Lower leg skin (tissue), 3 donors: ENCODE results near the gene RNF5.

ENCODE experiments used
- CTCF ChIP-seq, 3 donors: fragments of 450-650 bp; IDR thresholded peaks; one replicate each; pipeline ENCODE4 v1.5.1; 2016; ENCODE audit warnings: antibody characterized with exemption in 3 of 3, mild to moderate bottlenecking in 3 of 3, moderate library complexity in 2 of 3
- POLR2A ChIP-seq, 2 donors: fragments of 450-650 bp; IDR thresholded peaks; one replicate each; pipeline ENCODE4 v1.6.1; 2016 to 2017; ENCODE audit warnings: antibody characterized with exemption in 2 of 2, mild to moderate bottlenecking in 1 of 2, moderate library complexity in 1 of 2

GRCh38 chr6:32183483-32184083 is 5.4 kb downstream of the RNF5 start:
- TF ChIP-seq CTCF (IDR thresholded peaks at IDR 0.05) = no peak
- no peak for TF ChIP-seq POLR2A (IDR thresholded peaks at IDR 0.05)
